ENCODE measurements around the gene PIAS1.
"Not testable (repeated sequence)": the region's sequence is repeated elsewhere in the genome, so short reads cannot be mapped to it uniquely, and the experiment has no call there.

PIAS1 gene

DNA sequence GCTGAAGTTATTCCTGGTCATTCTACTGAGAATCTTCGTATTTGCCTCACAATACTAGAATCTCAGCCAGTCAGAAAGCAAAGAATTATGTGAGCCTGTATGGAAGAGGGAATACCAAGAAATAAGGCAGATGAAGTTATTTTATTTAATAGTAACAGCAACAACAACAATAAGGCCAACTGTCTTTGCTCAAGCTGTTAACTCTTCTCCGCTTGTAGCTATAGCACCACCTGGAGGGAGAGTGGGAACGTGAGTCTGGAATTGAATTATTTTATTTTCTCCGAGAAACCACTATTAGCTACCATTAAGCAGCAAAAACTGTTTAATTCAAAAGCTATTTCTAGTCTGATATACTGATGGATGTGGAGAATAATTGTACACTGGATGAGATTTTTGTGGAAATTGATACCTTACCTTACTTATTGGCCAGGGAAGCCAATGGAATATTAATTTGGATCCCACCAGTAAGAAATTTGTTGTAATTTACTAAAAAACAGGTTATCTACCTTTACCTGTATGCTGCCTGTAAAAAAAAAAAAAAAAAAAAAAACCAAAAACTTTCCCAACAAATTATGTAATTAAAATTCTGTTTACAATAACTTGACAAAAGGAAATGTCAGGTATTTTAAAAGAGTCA, 100.9 kb downstream of the PIAS1 start:
- DNase-seq (ENCODE audit: low read depth): peak; percentile 40

GRCh38 chr15:68157074-68157473, 103.0 kb downstream of the PIAS1 start:
- no peak for DNase-seq (ENCODE audit: low read depth)
- no peak overlapping the region for H3K4me3 ChIP-seq (ENCODE audit: control insufficient read depth, low read depth, low read length)
- TF ChIP-seq, protein P1, sequence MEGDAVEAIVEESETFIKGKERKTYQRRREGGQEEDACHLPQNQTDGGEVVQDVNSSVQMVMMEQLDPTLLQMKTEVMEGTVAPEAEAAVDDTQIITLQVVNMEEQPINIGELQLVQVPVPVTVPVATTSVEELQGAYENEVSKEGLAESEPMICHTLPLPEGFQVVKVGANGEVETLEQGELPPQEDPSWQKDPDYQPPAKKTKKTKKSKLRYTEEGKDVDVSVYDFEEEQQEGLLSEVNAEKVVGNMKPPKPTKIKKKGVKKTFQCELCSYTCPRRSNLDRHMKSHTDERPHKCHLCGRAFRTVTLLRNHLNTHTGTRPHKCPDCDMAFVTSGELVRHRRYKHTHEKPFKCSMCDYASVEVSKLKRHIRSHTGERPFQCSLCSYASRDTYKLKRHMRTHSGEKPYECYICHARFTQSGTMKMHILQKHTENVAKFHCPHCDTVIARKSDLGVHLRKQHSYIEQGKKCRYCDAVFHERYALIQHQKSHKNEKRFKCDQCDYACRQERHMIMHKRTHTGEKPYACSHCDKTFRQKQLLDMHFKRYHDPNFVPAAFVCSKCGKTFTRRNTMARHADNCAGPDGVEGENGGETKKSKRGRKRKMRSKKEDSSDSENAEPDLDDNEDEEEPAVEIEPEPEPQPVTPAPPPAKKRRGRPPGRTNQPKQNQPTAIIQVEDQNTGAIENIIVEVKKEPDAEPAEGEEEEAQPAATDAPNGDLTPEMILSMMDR (IDR thresholded peaks at IDR 0.05; ENCODE audit: control insufficient read depth, insufficient read depth, low read depth, low read length, missing control alignments): no peak

More for the DNA sequence above, 100.9 kb downstream of the PIAS1 start:
- TF ChIP-seq, protein P1 (IDR thresholded peaks at IDR 0.05; ENCODE audit: control insufficient read depth, insufficient read depth, low read depth, low read length, missing control alignments): peak; percentile 76
- no peak overlapping the region for H3K4me3 ChIP-seq (ENCODE audit: control insufficient read depth, low read depth, low read length)

DNA sequence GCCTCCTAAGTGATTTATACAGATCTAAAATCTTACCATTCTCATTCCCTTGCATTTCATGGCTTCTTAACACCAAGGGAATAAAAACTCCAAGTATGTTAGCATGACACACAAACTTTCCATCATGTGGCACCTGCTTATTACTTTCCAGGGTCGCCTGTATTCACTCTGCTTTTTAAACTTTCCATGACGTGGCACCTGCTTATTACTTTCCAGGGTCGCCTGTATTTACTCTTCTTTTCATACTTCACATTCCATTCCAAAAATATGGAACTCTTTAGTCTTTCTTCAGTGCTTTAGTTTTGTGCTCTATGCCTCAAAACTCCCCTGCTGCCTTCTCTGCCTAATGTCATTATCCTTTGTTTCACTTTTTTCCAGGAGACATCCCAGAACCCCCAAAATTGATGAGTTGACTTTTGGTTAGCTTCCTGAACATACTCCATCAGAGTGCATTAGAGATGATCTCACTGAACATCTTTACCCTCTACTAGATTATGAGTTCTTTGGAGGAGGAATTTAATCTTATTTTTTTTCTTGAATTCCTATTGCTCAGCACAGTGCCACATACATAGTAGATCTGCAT, 104.0 kb downstream of the PIAS1 start:
- TF ChIP-seq, protein P1 (IDR thresholded peaks at IDR 0.05; ENCODE audit: control insufficient read depth, insufficient read depth, low read depth, low read length, missing control alignments): no peak
- DNase-seq (ENCODE audit: low read depth): no peak
- no peak overlapping the region for H3K4me3 ChIP-seq (ENCODE audit: control insufficient read depth, low read depth, low read length)

DNA sequence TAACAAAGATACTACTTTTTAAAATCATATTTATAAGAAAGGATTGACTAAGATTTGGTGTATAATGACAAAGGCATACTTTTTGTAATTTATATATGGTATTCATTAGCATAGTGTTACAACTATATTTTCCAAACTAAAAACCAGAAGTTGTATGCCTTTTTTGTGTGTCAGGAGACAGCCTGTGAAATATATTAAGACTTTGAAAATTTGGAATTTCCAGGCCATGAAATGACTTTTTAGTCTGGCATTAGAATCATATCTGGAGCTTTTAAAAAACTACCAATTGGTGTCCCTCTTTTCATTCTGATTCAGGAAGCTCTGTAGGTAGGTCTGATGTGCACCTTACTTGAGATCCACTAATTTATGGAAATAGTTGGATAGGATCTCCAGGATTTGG, 109.1 kb downstream of the PIAS1 start:
- no peak overlapping the region for H3K4me3 ChIP-seq (ENCODE audit: control insufficient read depth, low read depth, low read length)
- DNase-seq (ENCODE audit: low read depth): no peak
- TF ChIP-seq, protein P1 (IDR thresholded peaks at IDR 0.05; ENCODE audit: control insufficient read depth, insufficient read depth, low read depth, low read length, missing control alignments): no peak

DNA sequence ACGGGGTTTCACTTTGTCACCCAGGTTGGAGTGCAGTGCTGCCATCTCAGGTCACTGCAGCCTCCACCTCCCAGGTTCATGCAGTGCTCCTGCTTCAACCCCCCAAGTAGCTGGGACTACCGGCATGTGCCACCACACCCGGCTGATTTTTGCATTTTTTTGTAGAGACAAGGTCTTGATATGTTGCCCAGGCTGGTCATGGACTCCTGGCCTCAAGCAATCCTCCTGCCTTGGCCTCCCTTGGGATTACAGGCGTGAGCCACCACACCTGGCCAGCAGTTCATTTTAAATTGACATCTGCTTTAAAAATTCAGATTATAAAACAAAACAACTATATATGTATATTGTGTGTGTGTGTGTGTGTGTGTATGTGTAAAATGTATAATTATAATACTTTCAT, 112.7 kb downstream of the PIAS1 start:
- H3K4me3 ChIP-seq (ENCODE audit: control insufficient read depth, low read depth, low read length): no peak overlapping the region
- DNase-seq (ENCODE audit: low read depth): no peak
- TF ChIP-seq, protein P1 (IDR thresholded peaks at IDR 0.05; ENCODE audit: control insufficient read depth, insufficient read depth, low read depth, low read length, missing control alignments): no peak

- not testable (repeated sequence) for H3K4me3 ChIP-seq (ENCODE audit: control insufficient read depth, low read depth, low read length); DNase-seq (ENCODE audit: low read depth)
Observed at GRCh38 chr15:68172037-68172436, 117.9 kb downstream of the PIAS1 start.

DNA sequence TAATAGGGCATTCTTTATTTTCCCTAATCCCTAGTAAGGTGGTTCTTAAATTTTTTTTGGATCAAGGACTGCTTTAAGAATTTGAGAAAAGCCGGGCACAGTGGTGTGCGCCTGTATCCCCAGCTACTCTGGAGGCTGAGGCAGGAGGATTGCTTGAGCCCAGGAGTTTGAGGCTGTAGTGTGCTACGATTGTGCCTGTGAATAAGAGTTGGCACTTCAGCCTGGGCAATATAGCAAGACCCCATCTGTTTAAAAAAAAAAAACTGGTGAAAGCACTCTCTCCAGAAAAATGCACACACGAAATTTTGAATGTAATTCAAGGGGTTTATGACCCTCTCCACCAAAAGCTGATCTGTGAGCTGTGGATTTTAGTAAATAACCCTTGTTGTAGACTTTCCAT, 119.0 kb downstream of the PIAS1 start:
- TF ChIP-seq, protein P1 (IDR thresholded peaks at IDR 0.05; ENCODE audit: control insufficient read depth, insufficient read depth, low read depth, low read length, missing control alignments): no peak
- no peak for DNase-seq (ENCODE audit: low read depth)
- no peak overlapping the region for H3K4me3 ChIP-seq (ENCODE audit: control insufficient read depth, low read depth, low read length)
